IMR-90 (cell line): ENCODE measurements around the gene SPHK1. TPM values are rescaled to one million over a fixed set of nuclear protein-coding genes. Genes with fewer than 3 reads are reported as not detected.

Experiments used
- ATAC-seq: fragments of 200-7000 bp; cut with Tn5 transposase; 2 replicates; pipeline ENCODE4 v1.9.1; 2020; ENCODE audit warnings: low read depth, mild to moderate bottlenecking, moderate library complexity
- BruUV-seq: library from RNA; stranded (reverse); fragments of 400-500 nt; replicated peaks from 2 replicates; lab custom pipeline; 2021; lab: Mats Ljungman, UMichigan
- CTCF ChIA-PET: fragments of 300-600 bp; formaldehyde crosslinking; extraction: SDS; loops from one replicate; lab custom pipeline; 2021; ENCODE audit warnings: antibody characterized with exemption; lab: Yijun Ruan, JAX
- POLR2A ChIA-PET: fragments of 300-600 bp; sonication (Branson Sonifier 250); formaldehyde crosslinking; loops from one replicate; lab custom pipeline; 2022; ENCODE audit warnings: antibody characterized with exemption; ENCODE audit not compliant: unreplicated experiment; lab: Charles Lee
- DNase-seq: peaks from one replicate; pipeline ENCODE4 v3.0.0; 2013
- H2AFZ ChIP-seq: replicated peaks from 2 replicates; pipeline ENCODE3; 2013; ENCODE audit warnings: low read length, mild to moderate bottlenecking; ENCODE audit not compliant: poor library complexity
- H2AK5ac ChIP-seq: 2 replicates; pipeline ENCODE4 v1.6.1; 2013; ENCODE audit warnings: low read depth, low read length, inconsistent platforms
- H2AK9ac ChIP-seq: replicated peaks from 2 replicates; pipeline ENCODE3; 2013; ENCODE audit warnings: mild to moderate bottlenecking, low read depth, low read length, moderate library complexity; ENCODE audit not compliant: poor library complexity
- H2BK120ac ChIP-seq: 2 replicates; pipeline ENCODE4 v1.6.1; 2013; ENCODE audit warnings: low read depth, low read length, inconsistent platforms
- H2BK15ac ChIP-seq: 3 replicates; pipeline ENCODE4 v1.6.1; 2013; ENCODE audit warnings: low read depth, low read length, inconsistent platforms
- H2BK20ac ChIP-seq: 2 replicates; pipeline ENCODE4 v1.6.1; 2013; ENCODE audit warnings: low read depth, mild to moderate bottlenecking, inconsistent platforms, low read length, moderate library complexity
- H2BK5ac ChIP-seq: 2 replicates; pipeline ENCODE4 v1.6.1; 2013; ENCODE audit warnings: mild to moderate bottlenecking, low read depth, low read length, inconsistent platforms; ENCODE audit not compliant: poor library complexity, severe bottlenecking
- H3K14ac ChIP-seq: replicated peaks from 2 replicates; pipeline ENCODE4 v1.6.1; 2013; ENCODE audit warnings: low read depth, low read length, inconsistent platforms
- H3K18ac ChIP-seq: 2 replicates; pipeline ENCODE4 v1.6.1; 2013; ENCODE audit warnings: low read depth, low read length, control low read depth
- H3K23ac ChIP-seq: 2 replicates; pipeline ENCODE4 v1.6.1; 2013; ENCODE audit warnings: low read depth, low read length, inconsistent platforms
- H3K27ac ChIP-seq: 2 replicates; pipeline ENCODE4 v1.5.1; 2013; ENCODE audit warnings: mild to moderate bottlenecking, control low read depth, low read length; ENCODE audit not compliant: insufficient read depth
- H3K27me3 ChIP-seq: 2 replicates; pipeline ENCODE4 v1.6.1; 2013; ENCODE audit warnings: low read length; ENCODE audit not compliant: control insufficient read depth, insufficient read depth
- H3K36me3 ChIP-seq: 2 replicates; pipeline ENCODE4 v1.6.1; 2013; ENCODE audit warnings: low read length, mixed read lengths; ENCODE audit not compliant: control insufficient read depth, insufficient read depth
- H3K4ac ChIP-seq: 2 replicates; pipeline ENCODE4 v1.6.1; 2013; ENCODE audit warnings: low read depth, low read length, inconsistent platforms
- H3K4me1 ChIP-seq: 2 replicates; pipeline ENCODE4 v1.6.1; 2013; ENCODE audit warnings: low read length, mixed read lengths; ENCODE audit not compliant: control insufficient read depth, insufficient read depth
- H3K4me2 ChIP-seq: 2 replicates; pipeline ENCODE4 v1.6.1; 2013; ENCODE audit warnings: low read depth, mild to moderate bottlenecking, control low read depth, low read length, moderate library complexity
- H3K4me3 ChIP-seq: 2 replicates; pipeline ENCODE4 v1.5.1; 2013; ENCODE audit warnings: low read depth, mild to moderate bottlenecking, control low read depth, low read length, moderate library complexity; ENCODE audit not compliant: insufficient read depth
- H3K56ac ChIP-seq: 2 replicates; pipeline ENCODE4 v1.6.1; 2013; ENCODE audit warnings: low read length, inconsistent platforms; ENCODE audit not compliant: insufficient read depth; ENCODE audit errors: extremely low read depth
- H3K79me1 ChIP-seq, 2 experiments: 2 replicates each; pipeline ENCODE4 v1.6.1; 2013; ENCODE audit warnings: low read length in 2 of 2, inconsistent platforms in 1 of 2, low read depth in 1 of 2
- H3K9ac ChIP-seq: 2 replicates; pipeline ENCODE4 v1.6.1; 2013; ENCODE audit warnings: low read depth, low read length, control low read depth
- H3K9me1 ChIP-seq: 2 replicates; pipeline ENCODE4 v1.6.1; 2013; ENCODE audit warnings: low read length, inconsistent platforms; ENCODE audit not compliant: insufficient read depth
- H3K9me3 ChIP-seq: 2 replicates; pipeline ENCODE4 v1.6.1; 2013; ENCODE audit warnings: low read length; ENCODE audit not compliant: control insufficient read depth, insufficient read depth
- H4K20me1 ChIP-seq: 2 replicates; pipeline ENCODE4 v1.6.1; 2013; ENCODE audit warnings: low read length, inconsistent platforms; ENCODE audit not compliant: insufficient read depth
- H4K5ac ChIP-seq: 2 replicates; pipeline ENCODE4 v1.6.1; 2013; ENCODE audit warnings: mild to moderate bottlenecking, low read depth, low read length, control low read depth
- H4K8ac ChIP-seq, 2 experiments: 2 replicates each; pipeline ENCODE4 v1.6.1; 2013; ENCODE audit warnings: low read depth in 2 of 2, low read length in 2 of 2, control low read depth in 1 of 2, inconsistent platforms in 1 of 2
- H4K91ac ChIP-seq: 2 replicates; pipeline ENCODE4 v1.6.1; 2013; ENCODE audit warnings: low read depth, low read length, inconsistent platforms; ENCODE audit not compliant: insufficient read depth
- BHLHE40 ChIP-seq: fragments of 150-350 bp; IDR thresholded peaks from 2 replicates; pipeline ENCODE4 v1.6.1; 2016; ENCODE audit warnings: mild to moderate bottlenecking, low read depth, low read length
- CHD1 ChIP-seq: IDR thresholded peaks from 2 replicates; pipeline ENCODE4 v1.6.1; 2012; ENCODE audit warnings: low read depth, low read length, improper control_type of control experiment
- CTCF ChIP-seq: conservative IDR thresholded peaks from 2 replicates; pipeline ENCODE4 v1.5.1; 2012; ENCODE audit warnings: mild to moderate bottlenecking, low read depth, low read length, improper control_type of control experiment
- MXI1 ChIP-seq: IDR thresholded peaks from 2 replicates; pipeline ENCODE4 v1.6.1; 2012; ENCODE audit warnings: low read depth, mild to moderate bottlenecking, low read length, moderate library complexity, borderline replicate concordance
- POLR2A ChIP-seq: IDR thresholded peaks from 2 replicates; pipeline ENCODE4 v1.6.1; 2012; ENCODE audit warnings: mild to moderate bottlenecking, low read depth, low read length
- RAD21 ChIP-seq: IDR thresholded peaks from 2 replicates; pipeline ENCODE4 v1.6.1; 2012; ENCODE audit warnings: low read length, improper control_type of control experiment
- WGBS, 2 experiments: methylation state at CpG; one replicate each; pipeline versions ENCODE4 v1.1.5 to v1.1.7; 2013; ENCODE audit warnings: missing lambda C conversion rate in 2 of 2; ENCODE audit not compliant: insufficient read length in 1 of 2; ENCODE audit errors: extremely low coverage in 2 of 2; 5-methylcytosine and 5-hydroxymethylcytosine counted together
- dilution Hi-C: fragments of 300-500 bp; cut with HindIII; formaldehyde crosslinking; loops from one replicate; pipeline ENCODE4 v1.14.3; 2018; ENCODE audit warnings: low sequenced_read_pairs; ENCODE audit not compliant: unreplicated experiment
- in situ Hi-C: fragments of 300-500 bp; cut with MboI; formaldehyde crosslinking; loops from 3 replicates; pipeline ENCODE4 v1.14.3; 2019; ENCODE audit warnings: low sequenced_read_pairs, inconsistent platforms, mixed read lengths
- intact Hi-C: fragments of 100-400 bp; cut with micrococcal nuclease; formaldehyde crosslinking; loops from 2 replicates; pipeline ENCODE4 v1.10.0; 2022
- polyA plus RNA-seq, 3 experiments: library from polyadenylated mRNA; depleted of rRNA; stranded (reverse); fragments of >200 nt; gene quantifications; 2 replicates each; pipeline ENCODE4 v1.2.3, GENCODE V29; 2012; ENCODE audit warnings: low replicate concordance in 1 of 3
- total RNA-seq: library from RNA; depleted of rRNA; stranded (reverse); fragments of >200 nt; gene quantifications from 2 replicates; pipeline ENCODE4 v1.2.3, GENCODE V29; 2012

Gene SPHK1
- total and polyA plus RNA-seq, 2 of the 4 experiments (the other 2 are of a cell fraction) = 44.4 to 82.7 TPM

GRCh38 chr17:76383546-76384221 lies 725 bp upstream of the SPHK1 start:
- no TSS peak for BruUV-seq
- H3K56ac ChIP-seq = peak overlapping the region; percentile 16
- H3K27me3 ChIP-seq = no peaks in the 10 kb centered on the region
- ATAC-seq (peak; percentile 13), DNase-seq (peak; percentile 53)
- peak overlapping the region; percentile 64 for H3K9ac ChIP-seq
- peak; percentile 8; the same call in 1 of the 2 replicates for TF ChIP-seq BHLHE40
- peak; percentile 33; the same call in 1 of the 2 replicates for TF ChIP-seq CTCF
- TF ChIP-seq MXI1 = no peak
- no peak for TF ChIP-seq RAD21
- TF ChIP-seq POLR2A = peak; percentile 82
- TF ChIP-seq CHD1 = no peak; the same call in 1 of the 2 replicates
- peaks cover 19 to 70% of the 10 kb centered on the region in 2 experiments for H3K79me1 ChIP-seq
- peak overlapping the region; percentile 69 for H3K14ac ChIP-seq
- H3K23ac ChIP-seq = peak overlapping the region; percentile 76
- peak overlapping the region; percentile 38; the same call in 1 of the 3 replicates for H2BK15ac ChIP-seq
- in situ Hi-C loops (no loop called here), intact Hi-C loops (loop anchor here (2.0 kb wide), 1 partner anchor 13 kb away; no protein-coding TSS in a partner anchor), dilution Hi-C loops (no loop called here)
- peaks cover 7% of the 10 kb centered on the region for H3K9me1 ChIP-seq
- peak overlapping the region; percentile 77 for H2AK9ac ChIP-seq
- peak overlapping the region; percentile 59; the same call in 1 of the 2 replicates for H4K5ac ChIP-seq
- H2AFZ ChIP-seq = peak overlapping the region; percentile 89
- peaks cover 14% of the 10 kb centered on the region for H3K4me1 ChIP-seq
- peak overlapping the region; percentile 93 for H3K4ac ChIP-seq
- peaks cover 26% of the 10 kb centered on the region for H4K20me1 ChIP-seq
- peak overlapping the region; percentile 81 for H2BK5ac ChIP-seq
- H3K36me3 ChIP-seq = peaks cover 12% of the 10 kb centered on the region
- peak overlapping the region; percentile 49 for H2AK5ac ChIP-seq
- WGBS, 2 experiments = 1% methylated on average over 31 of the region's 65 CpGs; no CpG with 5 or more reads in 1 of the 2 experiments
- H3K18ac ChIP-seq = peak overlapping the region; percentile 86
- H3K4me3 ChIP-seq = peak overlapping the region; percentile 80
- peak overlapping the region; percentile 38; the same call in 1 of the 2 replicates for H2BK20ac ChIP-seq
- H3K4me2 ChIP-seq = peak overlapping the region; percentile 98
- peak overlapping the region; percentile 88 for H4K91ac ChIP-seq
- ChIA-PET POLR2A (no interaction called here), CTCF (interaction anchor here (1.0 to 2.2 kb wide), 2 partner anchors 10 to 13 kb away, joined by 4 to 12 read pairs; no protein-coding TSS in a partner anchor)
- H2BK120ac ChIP-seq = peak overlapping the region; percentile 71; the same call in 1 of the 2 replicates
- peak overlapping the region; percentile 66 for H3K27ac ChIP-seq
- no peaks in the 10 kb centered on the region for H3K9me3 ChIP-seq
- H4K8ac ChIP-seq = peak overlapping the region; percentile 26 to 75; a peak in 3 of 4 replicates
